Neural cell (in vitro differentiated cells): ENCODE measurements around the gene NR4A3. TPM values are rescaled to one million over a fixed set of nuclear protein-coding genes. Genes with fewer than 3 reads are reported as not detected.
"Not testable (repeated sequence)": the region's sequence is repeated elsewhere in the genome, so short reads cannot be mapped to it uniquely, and the experiment has no call there.

ENCODE experiments used
- H2AFZ ChIP-seq: fragments of 200-600, 300-800 bp; sonication (generic), shearing (Covaris generic); 2 replicates; pipeline ENCODE4 v1.6.0; 2014; ENCODE audit warnings: low read depth, mild to moderate bottlenecking, antibody characterized with exemption, low read length, moderate library complexity
- H3F3A ChIP-seq: fragments of 200-600 bp; shearing (Covaris generic); 2 replicates; pipeline ENCODE4 v1.6.1; 2016; ENCODE audit warnings: mild to moderate bottlenecking, moderate library complexity, mixed read lengths, antibody characterized with exemption, low read length; ENCODE audit not compliant: insufficient read depth, poor library complexity, severe bottlenecking
- H3K27ac ChIP-seq: fragments of 200-600, 300-800 bp; sonication (generic), shearing (Covaris generic); 2 replicates; pipeline ENCODE4 v1.5.1; 2014; ENCODE audit warnings: mild to moderate bottlenecking, low read length, moderate library complexity
- H3K27me3 ChIP-seq: fragments of 300-800, 200-600 bp; sonication (generic), shearing (Covaris generic); 2 replicates; pipeline ENCODE4 v1.6.0; 2014; ENCODE audit warnings: mild to moderate bottlenecking, low read depth, low read length, moderate library complexity; ENCODE audit not compliant: insufficient read depth
- H3K36me3 ChIP-seq: fragments of 300-800, 200-600 bp; sonication (generic), shearing (Covaris generic); 2 replicates; pipeline ENCODE4 v1.5.1; 2014; ENCODE audit warnings: mild to moderate bottlenecking, antibody characterized with exemption, low read length, moderate library complexity; ENCODE audit not compliant: insufficient read depth
- H3K4me2 ChIP-seq: fragments of 300-800, 200-600 bp; sonication (generic), shearing (Covaris generic); 2 replicates; pipeline ENCODE4 v1.6.0; 2014; ENCODE audit warnings: mild to moderate bottlenecking, low read length
- H3K4me3 ChIP-seq: fragments of 300-800, 200-600 bp; sonication (generic), shearing (Covaris generic); 2 replicates; pipeline ENCODE4 v1.5.1; 2014; ENCODE audit warnings: mild to moderate bottlenecking, low read length, moderate library complexity
- H3K79me2 ChIP-seq: fragments of 200-600 bp; shearing (Covaris generic); replicated peaks from 2 replicates; pipeline ENCODE4 v1.6.0; 2014; ENCODE audit warnings: mild to moderate bottlenecking, low read length, moderate library complexity; ENCODE audit not compliant: insufficient read depth
- H3K9ac ChIP-seq: fragments of 300-800, 200-600 bp; sonication (generic), shearing (Covaris generic); 2 replicates; pipeline ENCODE4 v1.6.1; 2016; ENCODE audit warnings: mild to moderate bottlenecking, low read length, mixed read lengths
- H3K9me2 ChIP-seq: fragments of 200-600 bp; shearing (Covaris generic); 2 replicates; pipeline ENCODE4 v1.6.1; 2016; ENCODE audit warnings: mild to moderate bottlenecking, low read length, mixed read lengths; ENCODE audit not compliant: insufficient read depth
- H3K9me3 ChIP-seq: fragments of 200-600, 300-800 bp; sonication (generic), shearing (Covaris generic); 2 replicates; pipeline ENCODE4 v1.6.1; 2016; ENCODE audit warnings: mild to moderate bottlenecking, mixed run types, low read length, moderate library complexity, mixed read lengths
- H4K20me1 ChIP-seq: fragments of 200-600 bp; shearing (Covaris generic); 2 replicates; pipeline ENCODE4 v1.6.1; 2016; ENCODE audit warnings: mild to moderate bottlenecking, mixed run types; ENCODE audit not compliant: insufficient read depth
- EP300 ChIP-seq: fragments of 450-650 bp; conservative IDR thresholded peaks from 2 replicates; pipeline ENCODE4 v1.6.1; 2014; ENCODE audit warnings: antibody characterized with exemption, mild to moderate bottlenecking, moderate library complexity; ENCODE audit not compliant: poor library complexity, severe bottlenecking
- EZH2 ChIP-seq: fragments of 200-600, 300-800 bp; shearing (Covaris generic), sonication (generic); IDR thresholded peaks from 2 replicates; pipeline ENCODE4 v1.6.1; 2014; ENCODE audit warnings: antibody characterized with exemption, low read length, borderline replicate concordance, mild to moderate bottlenecking; ENCODE audit not compliant: insufficient read depth, poor library complexity, severe bottlenecking
- MXI1 ChIP-seq: fragments of 450-650 bp; conservative IDR thresholded peaks from 2 replicates; pipeline ENCODE4 v1.6.1; 2014; ENCODE audit warnings: antibody characterized with exemption, mild to moderate bottlenecking; ENCODE audit not compliant: poor library complexity, severe bottlenecking
- POLR2AphosphoS5 ChIP-seq: IDR thresholded peaks from 2 replicates; pipeline ENCODE4 v1.6.1; 2012
- RAD21 ChIP-seq: fragments of 450-650 bp; conservative IDR thresholded peaks from 2 replicates; pipeline ENCODE4 v1.6.1; 2014; ENCODE audit warnings: antibody characterized with exemption, mild to moderate bottlenecking, moderate library complexity
- REST ChIP-seq: IDR thresholded peaks from 2 replicates; pipeline ENCODE4 v1.6.1; 2012; ENCODE audit warnings: borderline replicate concordance
- SMC3 ChIP-seq: fragments of 450-650 bp; conservative IDR thresholded peaks from 2 replicates; pipeline ENCODE4 v1.6.1; 2014; ENCODE audit warnings: antibody characterized with exemption, mild to moderate bottlenecking, moderate library complexity; ENCODE audit not compliant: poor library complexity
- TAF1 ChIP-seq: IDR thresholded peaks from 2 replicates; pipeline ENCODE4 v1.6.1; 2012; ENCODE audit warnings: low read depth
- polyA plus RNA-seq: library from polyadenylated mRNA; depleted of rRNA; stranded (reverse); fragments of >200 nt; gene quantifications from 2 replicates; pipeline ENCODE4 v1.2.3, GENCODE V29; 2014
- TF ChIP-seq, protein P1 (sequence below): fragments of 450-650 bp; IDR thresholded peaks from 2 replicates; pipeline ENCODE4 v1.5.1; 2014; ENCODE audit warnings: antibody characterized with exemption, mild to moderate bottlenecking, moderate library complexity; ENCODE audit not compliant: poor library complexity, severe bottlenecking

Gene NR4A3
- polyA plus RNA-seq, 1 donor from 2014 or later, result 2.7 TPM

- Histone ChIP-seq H3K4me2 (no peak overlapping the region), H4K20me1 (no peaks in the 10 kb centered on the region), H3F3A (no peaks in the 10 kb centered on the region), H3K9ac (no peak overlapping the region), H3K36me3 (no peaks in the 10 kb centered on the region), H3K79me2 (no peaks in the 10 kb centered on the region), H3K9me2 (no peaks in the 10 kb centered on the region), H3K27ac (no peak overlapping the region), H3K27me3 (no peaks in the 10 kb centered on the region), H2AFZ (no peak overlapping the region), H3K9me3 (no peaks in the 10 kb centered on the region), H3K4me3 (no peak overlapping the region)
- TF ChIP-seq RAD21 (no peak), TAF1 (no peak), POLR2AphosphoS5 (no peak), EP300 (no peak), REST (no peak), MXI1 (no peak), EZH2 (no peak), SMC3 (no peak)
- TF ChIP-seq, protein P1, sequence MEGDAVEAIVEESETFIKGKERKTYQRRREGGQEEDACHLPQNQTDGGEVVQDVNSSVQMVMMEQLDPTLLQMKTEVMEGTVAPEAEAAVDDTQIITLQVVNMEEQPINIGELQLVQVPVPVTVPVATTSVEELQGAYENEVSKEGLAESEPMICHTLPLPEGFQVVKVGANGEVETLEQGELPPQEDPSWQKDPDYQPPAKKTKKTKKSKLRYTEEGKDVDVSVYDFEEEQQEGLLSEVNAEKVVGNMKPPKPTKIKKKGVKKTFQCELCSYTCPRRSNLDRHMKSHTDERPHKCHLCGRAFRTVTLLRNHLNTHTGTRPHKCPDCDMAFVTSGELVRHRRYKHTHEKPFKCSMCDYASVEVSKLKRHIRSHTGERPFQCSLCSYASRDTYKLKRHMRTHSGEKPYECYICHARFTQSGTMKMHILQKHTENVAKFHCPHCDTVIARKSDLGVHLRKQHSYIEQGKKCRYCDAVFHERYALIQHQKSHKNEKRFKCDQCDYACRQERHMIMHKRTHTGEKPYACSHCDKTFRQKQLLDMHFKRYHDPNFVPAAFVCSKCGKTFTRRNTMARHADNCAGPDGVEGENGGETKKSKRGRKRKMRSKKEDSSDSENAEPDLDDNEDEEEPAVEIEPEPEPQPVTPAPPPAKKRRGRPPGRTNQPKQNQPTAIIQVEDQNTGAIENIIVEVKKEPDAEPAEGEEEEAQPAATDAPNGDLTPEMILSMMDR, result no peak
Measured at GRCh38 chr9:99779277-99779676, 42.4 kb upstream of the NR4A3 start.

DNA sequence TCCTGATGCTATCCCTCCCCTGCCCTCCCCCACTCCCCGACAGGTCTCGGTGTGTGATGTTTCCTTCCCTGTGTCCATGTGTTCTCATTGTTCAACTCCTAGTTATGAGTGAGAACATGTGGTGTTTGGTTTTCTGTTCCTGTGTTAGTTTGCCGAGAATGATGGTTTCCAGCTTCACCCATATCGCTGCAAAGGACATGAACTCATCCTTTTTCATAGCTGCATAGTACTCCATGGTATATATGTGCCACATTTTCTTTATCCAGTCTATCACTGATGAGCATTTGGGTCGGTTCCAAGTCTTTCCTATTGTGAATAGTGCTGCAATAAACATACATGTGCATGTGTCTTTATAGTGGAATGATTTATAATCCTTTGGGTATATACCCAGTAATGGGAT lies 39.3 kb upstream of the NR4A3 start:
- H3K36me3 ChIP-seq, H3K9ac ChIP-seq: not testable (repeated sequence)

More for the DNA sequence above, 39.3 kb upstream of the NR4A3 start:
- not testable (repeated sequence) for H3K4me2 ChIP-seq, H3K9me3 ChIP-seq, H3F3A ChIP-seq, H4K20me1 ChIP-seq, H3K27me3 ChIP-seq, H3K4me3 ChIP-seq, H3K27ac ChIP-seq, H3K9me2 ChIP-seq, H3K79me2 ChIP-seq, H2AFZ ChIP-seq
